HS-27A (cell line): ENCODE data around the gene PARPBP.
"Not testable (repeated sequence)": the region's sequence is repeated elsewhere in the genome, so short reads cannot be mapped to it uniquely, and the experiment has no call there.

Source experiments
- DNase-seq: peaks from one replicate; pipeline ENCODE4 v3.0.0-alpha.2; 2012; ENCODE audit warnings: low read depth, missing footprints

The PARPBP gene

DNA sequence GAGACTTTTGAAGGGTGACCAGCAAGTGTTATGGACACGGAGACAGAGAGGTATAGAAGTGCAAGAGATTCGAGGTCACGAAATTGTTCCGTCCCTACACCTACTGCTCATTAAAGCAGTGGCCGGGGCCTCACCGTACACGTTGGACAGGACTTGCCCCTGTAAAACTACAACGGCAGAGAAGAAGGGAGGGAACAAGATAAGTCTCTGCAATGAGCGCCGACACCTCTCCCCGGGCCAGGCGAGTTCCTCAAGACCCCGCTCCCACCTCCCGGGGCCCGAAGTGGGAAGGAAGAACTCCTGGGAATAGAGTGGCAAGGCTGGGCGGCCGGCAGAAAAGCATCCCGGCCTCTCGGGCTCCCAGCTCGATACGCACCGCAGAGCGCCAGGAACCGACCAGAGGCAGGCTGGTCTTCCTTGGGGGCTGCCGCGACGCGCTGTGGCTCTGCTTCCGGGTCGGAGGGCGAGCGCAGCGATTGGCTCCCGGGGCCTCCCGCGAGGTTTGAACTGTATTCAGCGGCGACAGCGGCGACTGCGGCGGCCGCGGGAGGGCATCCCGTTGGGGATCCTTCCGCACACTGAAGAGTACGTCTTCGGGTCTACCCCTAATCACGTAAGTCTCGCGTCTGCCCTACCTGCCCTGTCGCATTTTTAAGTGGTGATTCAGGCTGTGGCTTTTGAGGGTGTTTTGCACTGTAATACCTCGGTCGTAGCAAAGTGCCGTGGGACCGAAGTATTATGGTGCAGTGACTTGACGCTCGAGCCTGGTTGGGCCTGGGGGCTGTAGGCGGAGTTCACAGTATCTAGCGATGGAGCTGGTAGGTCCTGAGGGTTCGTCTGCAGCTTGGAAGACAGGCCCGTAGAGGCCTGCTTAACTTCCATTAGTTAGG, at the start of gene PARPBP, which contains the start of gene NUP37:
Gene PARPBP, plus strand, starts transcription at position 510 of the 890 bp plus-strand sequence. CDS start 3,706 bp downstream, outside the sequence.
Gene NUP37, minus strand, starts transcription at position 441 of the 890 bp plus-strand sequence. CDS start 1,596 bp downstream, outside the sequence.
- DNase-seq = peak; percentile 64

- not testable (repeated sequence) for DNase-seq
Measured at GRCh38 chr12:102072092-102072491, 47.9 kb upstream of the PARPBP start.

DNA sequence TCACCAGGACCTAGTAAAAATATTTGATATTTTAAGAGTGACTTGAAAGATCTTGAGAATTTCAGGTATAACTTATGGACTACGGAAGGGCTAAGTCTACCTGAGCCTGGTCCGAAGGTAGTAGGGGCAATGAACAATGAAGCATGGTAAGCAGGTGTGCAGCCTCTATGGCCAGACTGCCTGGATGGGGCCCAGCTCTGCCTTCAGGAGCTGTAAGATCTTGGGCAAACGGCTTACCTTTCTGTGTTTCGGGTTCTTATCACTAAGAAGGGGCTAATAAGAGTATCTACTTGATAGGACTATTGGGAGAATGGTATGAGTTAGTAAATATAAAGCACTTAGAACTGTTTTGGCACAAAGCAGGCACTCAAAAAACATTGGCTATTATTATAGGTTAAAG, 39.1 kb upstream of the PARPBP start:
- DNase-seq = no peak

- DNase-seq = not testable (repeated sequence)
Measured at GRCh38 chr12:102089228-102089835, 30.7 kb upstream of the PARPBP start.

- DNase-seq = no peak
Measured at GRCh38 chr12:102093319-102093718, 26.7 kb upstream of the PARPBP start.

- no peak for DNase-seq
Measured at GRCh38 chr12:102095677-102096263, 24.2 kb upstream of the PARPBP start.

DNA sequence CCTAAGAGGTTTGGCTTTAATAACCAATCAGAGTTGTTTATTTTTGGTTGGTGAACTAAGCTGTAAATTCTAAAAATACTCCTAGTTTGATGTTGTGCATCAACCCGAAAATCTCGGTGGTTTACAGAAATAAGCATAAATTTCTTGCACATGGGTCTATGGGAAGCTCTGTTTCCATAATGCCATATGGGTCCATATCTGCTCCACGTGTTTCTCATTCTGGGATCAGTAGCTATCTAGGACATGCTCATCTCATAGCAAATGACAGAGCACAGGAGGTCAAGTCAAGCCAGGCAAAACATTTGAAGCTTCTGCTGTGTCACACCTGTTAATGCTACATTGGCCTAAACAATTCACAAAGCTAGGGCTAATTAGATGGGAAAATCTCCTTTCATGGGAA, 23.1 kb upstream of the PARPBP start:
- DNase-seq = no peak

GRCh38 chr12:102106905-102107304, 13.1 kb upstream of the PARPBP start:
- DNase-seq = no peak

DNA sequence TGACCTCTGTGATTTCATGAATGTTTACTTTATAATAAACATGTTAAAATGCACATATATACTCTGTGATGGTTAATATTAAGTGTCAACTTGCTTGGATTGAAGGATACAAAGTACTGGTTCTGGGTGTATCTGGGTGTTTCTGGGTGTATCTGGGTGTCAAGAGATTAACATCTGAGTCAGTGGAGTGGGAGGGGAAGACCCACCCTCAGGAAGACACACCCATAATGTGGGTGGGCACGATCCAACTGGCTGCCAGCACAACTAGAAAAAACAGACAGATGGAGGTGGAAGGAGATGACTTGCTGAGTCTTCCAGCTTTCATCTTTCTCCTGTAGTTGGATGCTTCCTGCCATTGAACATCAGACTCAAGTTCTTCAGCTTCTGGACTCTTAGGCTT, 12.0 kb upstream of the PARPBP start:
- DNase-seq = no peak

DNA sequence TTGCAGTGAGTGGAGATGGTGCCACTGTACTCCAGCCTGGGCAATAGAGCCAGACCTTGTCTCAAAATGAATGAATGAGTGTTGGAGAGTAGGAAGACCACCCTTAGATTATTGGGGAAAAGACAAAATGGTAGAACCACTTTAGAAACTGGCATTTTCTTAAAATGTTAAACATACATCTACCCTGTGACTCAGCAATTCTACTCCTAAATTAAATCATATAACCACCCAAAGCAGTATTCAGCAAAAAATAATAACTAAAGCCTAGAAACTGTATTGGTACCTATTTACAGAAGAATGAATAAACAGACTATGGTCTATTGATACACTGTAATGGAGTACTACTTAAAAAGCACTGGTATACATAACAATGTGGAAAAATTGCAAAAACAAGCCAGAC, 9.2 kb upstream of the PARPBP start:
- DNase-seq = no peak

GRCh38 chr12:102114212-102114611, 5.8 kb upstream of the PARPBP start:
- no peak for DNase-seq

- no peak for DNase-seq
Measured at GRCh38 chr12:102116392-102116791, 3.6 kb upstream of the PARPBP start.

DNA sequence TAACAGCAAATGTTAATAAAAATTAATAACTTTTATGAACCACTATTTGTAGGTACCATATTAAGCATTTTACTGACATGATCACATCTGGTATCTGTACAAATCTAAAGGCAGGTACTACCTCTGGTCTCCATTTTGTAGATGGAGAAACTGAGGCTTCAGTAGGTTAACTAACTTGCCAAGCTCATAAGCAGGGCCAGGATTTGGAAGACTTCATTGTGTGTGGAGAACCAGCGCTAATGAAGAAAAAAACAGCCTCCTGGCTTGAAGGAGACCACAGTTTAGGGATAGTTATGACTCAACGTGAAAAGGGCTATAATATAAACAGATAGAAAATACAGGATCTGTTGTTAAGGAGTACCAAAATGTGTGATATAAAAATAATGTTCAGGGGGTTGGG, 1.1 kb upstream of the PARPBP start:
- DNase-seq = no peak

DNA sequence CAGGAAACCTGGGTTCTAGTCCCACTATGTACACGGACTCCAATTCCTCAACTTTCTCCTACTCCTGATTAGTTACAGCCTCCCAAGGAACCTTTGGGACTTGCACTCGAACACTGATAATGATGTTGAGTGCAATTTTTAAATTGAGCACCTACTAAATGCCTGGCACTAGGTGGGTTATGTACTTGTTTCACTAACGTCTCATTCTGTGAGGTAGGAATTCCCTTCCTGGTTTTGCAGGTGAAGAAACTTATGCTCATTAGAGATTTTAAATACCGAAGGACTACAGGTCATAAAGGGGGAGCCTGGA, 536 bp downstream of the PARPBP start:
- no peak for DNase-seq

DNA sequence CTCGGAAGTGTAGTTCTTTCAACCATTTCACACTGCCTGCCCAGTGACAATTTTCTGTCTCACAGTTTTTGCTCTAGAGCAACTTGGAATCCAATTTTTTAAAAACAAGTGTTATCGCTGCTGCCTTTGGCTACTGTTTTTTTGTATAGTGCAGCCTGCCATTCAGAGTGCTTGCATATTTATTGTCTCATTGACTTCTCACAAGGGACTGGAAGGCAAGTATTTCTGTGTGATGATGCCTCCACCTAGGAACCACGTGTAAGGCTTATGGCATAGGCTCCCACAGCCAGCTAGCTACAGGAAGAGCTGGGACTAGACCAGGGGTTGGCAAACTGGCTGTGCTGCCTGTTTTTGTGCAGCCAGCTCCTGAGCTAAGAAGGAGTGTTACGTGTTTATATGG, 903 bp downstream of the PARPBP start:
- peak; percentile 5 for DNase-seq

- DNase-seq = not testable (repeated sequence)
Measured at GRCh38 chr12:102121328-102121727, 1.3 kb downstream of the PARPBP start.

GRCh38 chr12:102130720-102131119, 10.7 kb downstream of the PARPBP start:
- not testable (repeated sequence) for DNase-seq

DNA sequence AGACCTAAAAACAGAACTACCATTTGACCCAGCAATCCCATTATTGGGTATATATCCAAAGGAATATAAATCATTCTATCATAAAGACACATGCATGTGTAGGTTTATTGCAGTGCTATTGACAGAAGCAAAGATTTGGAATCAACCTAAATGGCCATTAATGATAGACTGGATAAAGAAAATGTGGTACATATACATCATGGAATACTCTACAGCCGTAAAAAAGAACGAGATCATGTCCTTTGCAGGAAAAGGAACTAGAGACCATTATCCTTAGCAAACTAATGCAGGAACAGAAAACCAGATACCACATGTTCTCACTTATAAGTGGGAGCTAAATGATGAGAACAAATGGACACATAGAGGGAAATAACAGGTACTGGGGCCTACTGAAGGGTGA, 11.5 kb downstream of the PARPBP start:
- not testable (repeated sequence) for DNase-seq

- DNase-seq = not testable (repeated sequence)
Measured at GRCh38 chr12:102137619-102138018, 17.6 kb downstream of the PARPBP start.

DNA sequence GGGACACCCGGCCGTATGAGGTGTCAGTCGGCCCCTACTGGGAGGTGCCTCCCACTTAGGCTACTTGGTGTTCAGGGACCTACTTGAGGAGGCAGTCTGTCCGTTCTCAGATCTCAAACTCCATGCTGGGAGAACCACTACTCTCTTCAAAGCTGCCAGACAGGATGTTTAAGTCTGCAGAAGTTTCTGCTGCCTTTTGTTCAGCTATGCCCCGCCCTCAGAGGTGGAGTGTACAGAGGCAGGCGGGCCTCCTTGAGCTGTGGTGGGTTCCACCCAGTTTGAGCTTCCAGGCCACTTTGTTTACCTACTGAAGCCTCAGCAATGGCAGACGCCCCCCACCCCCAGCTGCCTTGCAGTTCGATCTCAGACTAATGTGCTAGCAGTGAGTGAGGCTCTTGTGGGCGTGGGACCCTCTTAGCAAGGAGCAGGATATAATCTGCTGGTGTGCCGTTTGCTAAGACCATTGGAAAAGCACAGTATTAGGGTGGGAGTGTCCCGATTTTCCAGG, 22.9 kb downstream of the PARPBP start:
- DNase-seq = not testable (repeated sequence)

DNA sequence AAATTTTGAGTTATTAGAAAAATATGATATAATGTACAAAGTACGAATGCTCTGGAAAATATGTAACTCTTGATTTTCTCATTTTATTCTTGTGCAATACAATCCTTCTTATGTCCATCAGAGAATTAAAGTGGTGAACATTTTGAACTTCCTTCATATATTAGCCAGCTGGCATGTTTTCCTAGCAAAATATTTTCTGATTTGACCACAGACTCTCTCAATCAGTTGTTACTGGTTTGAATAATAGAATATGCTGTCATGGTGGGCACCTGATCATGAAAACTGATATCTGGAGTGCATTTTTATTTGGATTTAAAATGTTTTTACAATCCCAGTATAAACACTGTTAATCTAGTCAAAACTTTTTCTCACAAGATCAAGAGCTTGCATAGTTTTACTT, 24.2 kb downstream of the PARPBP start:
- no peak for DNase-seq

GRCh38 chr12:102147062-102147587, 27.1 kb downstream of the PARPBP start:
- not testable (repeated sequence) for DNase-seq
